Measurements from ENCODE around the gene TRRAP. TPM values are rescaled to one million over a fixed set of nuclear protein-coding genes. Genes with fewer than 3 reads are reported as not detected.
A peak's percentile ranks its signal among the peaks of the same experiment; 100 is the strongest.

The TRRAP gene
- total RNA-seq, 4 donors from 2014 or later, result 46.4 to 69.4 (median 53.0) TPM

DNA sequence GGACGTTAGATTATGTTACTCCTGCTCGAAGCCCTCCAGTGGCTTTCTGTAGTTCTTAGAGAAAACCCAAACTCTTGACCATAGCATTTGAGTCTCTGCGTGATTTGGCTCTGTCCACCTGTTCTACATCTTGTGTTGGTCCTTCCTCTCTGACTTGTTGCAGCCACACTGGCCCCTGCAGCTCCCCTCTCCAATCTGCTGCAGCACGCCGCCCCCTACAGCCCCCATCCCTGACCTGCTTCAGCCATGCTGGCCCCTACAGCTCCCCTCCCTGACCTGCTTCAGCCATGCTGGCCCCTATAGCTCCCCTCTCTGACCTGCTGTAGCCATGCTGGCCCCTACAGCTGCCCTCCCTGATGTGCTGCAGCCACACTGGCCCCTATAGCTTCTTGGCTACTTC is 29.2 kb downstream of the TRRAP start:
- intact Hi-C loops (cut with DNase I; ENCODE audit: low total_unique reads), result no loop called here
- H3K4me3 ChIP-seq (ENCODE audit: low read depth, poor library complexity, severe bottlenecking), result no peak overlapping the region
- 91 to 93% methylated on average over 5 of the region's 5 CpGs for WGBS, 2 donors
- no peak for TF ChIP-seq POLR2A (IDR thresholded peaks at IDR 0.05)
- TF ChIP-seq, protein P1, sequence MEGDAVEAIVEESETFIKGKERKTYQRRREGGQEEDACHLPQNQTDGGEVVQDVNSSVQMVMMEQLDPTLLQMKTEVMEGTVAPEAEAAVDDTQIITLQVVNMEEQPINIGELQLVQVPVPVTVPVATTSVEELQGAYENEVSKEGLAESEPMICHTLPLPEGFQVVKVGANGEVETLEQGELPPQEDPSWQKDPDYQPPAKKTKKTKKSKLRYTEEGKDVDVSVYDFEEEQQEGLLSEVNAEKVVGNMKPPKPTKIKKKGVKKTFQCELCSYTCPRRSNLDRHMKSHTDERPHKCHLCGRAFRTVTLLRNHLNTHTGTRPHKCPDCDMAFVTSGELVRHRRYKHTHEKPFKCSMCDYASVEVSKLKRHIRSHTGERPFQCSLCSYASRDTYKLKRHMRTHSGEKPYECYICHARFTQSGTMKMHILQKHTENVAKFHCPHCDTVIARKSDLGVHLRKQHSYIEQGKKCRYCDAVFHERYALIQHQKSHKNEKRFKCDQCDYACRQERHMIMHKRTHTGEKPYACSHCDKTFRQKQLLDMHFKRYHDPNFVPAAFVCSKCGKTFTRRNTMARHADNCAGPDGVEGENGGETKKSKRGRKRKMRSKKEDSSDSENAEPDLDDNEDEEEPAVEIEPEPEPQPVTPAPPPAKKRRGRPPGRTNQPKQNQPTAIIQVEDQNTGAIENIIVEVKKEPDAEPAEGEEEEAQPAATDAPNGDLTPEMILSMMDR (IDR thresholded peaks at IDR 0.05), result no peak
- DNase-seq (ENCODE audit: low spot score in 2 of 2), result peak in 1 of 2 donors; percentile 58

DNA sequence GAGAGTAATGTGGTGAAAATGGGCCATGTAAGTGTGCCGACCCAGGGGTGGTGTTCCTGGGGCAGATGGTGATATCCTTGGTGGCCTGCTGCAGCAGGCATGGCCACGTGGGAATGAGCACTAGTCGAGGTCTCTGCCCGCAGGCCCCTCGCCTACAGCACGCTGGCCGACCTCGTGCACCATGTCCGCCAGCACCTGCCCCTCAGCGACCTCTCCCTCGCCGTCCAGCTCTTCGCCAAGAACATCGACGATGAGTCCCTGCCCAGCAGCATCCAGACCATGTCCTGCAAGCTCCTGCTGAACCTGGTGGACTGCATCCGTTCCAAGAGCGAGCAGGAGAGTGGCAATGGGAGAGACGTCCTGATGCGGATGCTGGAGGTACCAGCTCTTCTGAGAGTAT is 30.3 kb downstream of the TRRAP start:
- DNase-seq (ENCODE audit: low spot score in 2 of 2), result no peak
- intact Hi-C loops (cut with DNase I; ENCODE audit: low total_unique reads), result no loop called here
- TF ChIP-seq POLR2A (IDR thresholded peaks at IDR 0.05), result no peak
- TF ChIP-seq, protein P1 (IDR thresholded peaks at IDR 0.05), result no peak
- 92 to 93% methylated on average over 19 of the region's 19 CpGs for WGBS, 2 donors
- no peak overlapping the region for H3K4me3 ChIP-seq (ENCODE audit: low read depth, poor library complexity, severe bottlenecking)

DNA sequence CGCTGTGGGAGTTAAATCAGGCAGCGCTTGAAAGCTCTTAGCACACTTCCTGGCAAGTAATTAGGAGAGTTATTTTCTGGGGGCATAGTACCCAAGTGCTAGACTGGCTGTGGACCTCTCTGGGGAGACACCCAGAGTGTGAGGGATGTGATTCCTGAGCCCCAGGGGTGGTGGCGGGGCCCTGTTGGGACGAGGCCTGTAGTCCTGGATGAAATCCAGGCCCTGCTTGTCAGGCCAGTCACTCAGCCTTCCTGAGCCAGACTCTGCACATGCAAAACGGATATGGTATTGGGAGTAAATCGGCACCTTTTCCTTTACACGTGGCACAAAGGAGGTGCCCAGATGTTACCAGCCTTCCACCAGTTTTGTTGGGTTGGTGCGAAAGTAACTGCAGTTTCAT is 31.2 kb downstream of the TRRAP start:
- 61 to 79% methylated on average over 8 of the region's 8 CpGs for WGBS, 2 donors
- H3K4me3 ChIP-seq (ENCODE audit: low read depth, poor library complexity, severe bottlenecking), result no peak overlapping the region
- intact Hi-C loops (cut with DNase I; ENCODE audit: low total_unique reads), result no loop called here
- TF ChIP-seq POLR2A (IDR thresholded peaks at IDR 0.05), result no peak
- TF ChIP-seq, protein P1 (IDR thresholded peaks at IDR 0.05), result no peak
- DNase-seq (ENCODE audit: low spot score in 2 of 2), result peak in 1 of 2 donors; percentile 70

DNA sequence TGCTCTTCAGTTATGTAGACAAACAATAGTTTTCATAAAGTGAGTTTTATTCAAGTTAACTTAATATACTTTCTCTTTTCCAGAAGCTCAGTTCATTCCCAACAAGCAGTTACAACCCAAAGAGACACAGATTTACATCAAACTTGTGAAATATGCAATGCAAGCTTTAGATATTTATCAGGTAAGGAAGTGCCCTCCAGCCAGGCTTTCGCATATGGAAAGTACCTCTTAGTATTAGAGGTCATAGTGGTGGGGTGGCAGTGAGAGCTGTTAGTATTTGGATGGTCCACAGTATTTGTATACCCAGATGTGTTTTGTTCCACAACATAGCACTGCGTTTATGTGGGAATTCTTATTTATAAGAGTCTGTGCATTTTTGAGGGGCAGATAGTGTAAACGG is 32.1 kb downstream of the TRRAP start:
- TF ChIP-seq, protein P1 (IDR thresholded peaks at IDR 0.05), result no peak
- TF ChIP-seq POLR2A (IDR thresholded peaks at IDR 0.05), result no peak
- H3K4me3 ChIP-seq (ENCODE audit: low read depth, poor library complexity, severe bottlenecking), result no peak overlapping the region
- intact Hi-C loops (cut with DNase I; ENCODE audit: low total_unique reads), result no loop called here
- DNase-seq (ENCODE audit: low spot score in 2 of 2), result peak in 1 of 2 donors; percentile 2
- 96% methylated on average over 3 of the region's 3 CpGs for WGBS, 2 donors

DNA sequence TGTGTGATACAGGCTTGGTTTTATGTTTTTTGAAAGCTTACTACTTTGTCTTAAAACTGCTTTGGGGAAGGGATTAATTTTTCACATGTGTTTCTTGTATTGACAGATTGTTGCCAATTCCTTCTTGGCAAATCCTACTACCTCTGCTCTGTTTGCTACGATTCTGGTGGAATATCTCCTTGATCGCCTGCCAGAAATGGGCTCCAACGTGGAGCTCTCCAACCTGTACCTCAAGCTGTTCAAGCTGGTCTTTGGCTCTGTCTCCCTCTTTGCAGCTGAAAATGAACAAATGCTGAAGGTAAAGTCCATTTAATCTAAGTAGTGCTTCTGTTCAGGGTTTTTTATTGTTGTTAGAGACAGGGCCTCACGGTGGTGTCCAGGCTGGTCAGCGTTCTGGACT is 33.6 kb downstream of the TRRAP start:
- intact Hi-C loops (cut with DNase I; ENCODE audit: low total_unique reads), result no loop called here
- TF ChIP-seq, protein P1 (IDR thresholded peaks at IDR 0.05), result no peak
- no peak for TF ChIP-seq POLR2A (IDR thresholded peaks at IDR 0.05)
- no peak overlapping the region for H3K4me3 ChIP-seq (ENCODE audit: low read depth, poor library complexity, severe bottlenecking)
- 46 to 51% methylated on average over 5 of the region's 5 CpGs for WGBS, 2 donors
- DNase-seq (ENCODE audit: low spot score in 2 of 2), result peak in 1 of 2 donors; percentile 42

DNA sequence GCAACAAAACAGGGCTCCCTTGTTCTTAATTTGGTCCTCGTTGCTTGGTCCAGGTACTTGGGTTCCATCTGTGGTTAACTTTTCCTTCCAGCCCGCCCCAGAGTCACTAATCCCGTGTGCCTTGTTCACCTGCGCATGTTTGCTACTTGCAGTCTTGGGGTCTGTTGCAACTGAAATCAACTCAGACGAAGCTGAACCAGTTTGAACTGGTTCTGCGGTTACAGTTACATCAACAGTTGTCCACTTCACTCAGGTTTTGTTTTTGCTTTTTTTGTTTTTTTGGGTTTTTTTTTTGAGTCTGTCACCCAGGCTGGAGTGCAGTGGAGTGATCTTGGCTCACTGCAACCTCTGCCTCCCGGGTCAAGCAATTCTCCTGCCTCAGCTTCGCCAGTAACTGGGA is 34.7 kb downstream of the TRRAP start:
- no peak for TF ChIP-seq POLR2A (IDR thresholded peaks at IDR 0.05)
- TF ChIP-seq, protein P1 (IDR thresholded peaks at IDR 0.05), result no peak
- no peak overlapping the region for H3K4me3 ChIP-seq (ENCODE audit: low read depth, poor library complexity, severe bottlenecking)
- DNase-seq (ENCODE audit: low spot score in 2 of 2), result no peak
- intact Hi-C loops (cut with DNase I; ENCODE audit: low total_unique reads), result no loop called here
- WGBS, 2 donors, result 92% methylated on average over 8 of the region's 8 CpGs
